Thoracic aorta (tissue), 2 donors: Measurements from ENCODE around the gene NOS1AP. TPM values are rescaled to one million over a fixed set of nuclear protein-coding genes. Genes with fewer than 3 reads are reported as not detected.

Experiments used
- ATAC-seq: fragments of 150-250 bp; one replicate; pipeline ENCODE4 v1.8.0; 2017; ENCODE audit warnings: low read depth; ENCODE audit not compliant: insufficient number of reproducible peaks, low FRiP score
- DNase-seq: peaks from one replicate; pipeline ENCODE4 v3.0.0-alpha.2; 2020; ENCODE audit warnings: low spot score
- H3K27ac ChIP-seq, 2 donors: fragments of 200-600 bp; sonication (generic); 1 replicate in 1 of 2; 2 replicates in 1 of 2; pipeline ENCODE4 v1.5.1; 2016; ENCODE audit warnings: mild to moderate bottlenecking in 2 of 2, moderate library complexity in 2 of 2
- H3K27me3 ChIP-seq: fragments of 200-600 bp; sonication (generic); replicated peaks from 2 replicates; pipeline ENCODE4 v1.6.0; 2016; ENCODE audit warnings: mild to moderate bottlenecking; ENCODE audit not compliant: insufficient read depth
- H3K36me3 ChIP-seq: fragments of 200-600 bp; sonication (generic); one replicate; pipeline ENCODE4 v1.5.1; 2016
- H3K4me1 ChIP-seq, 2 donors: fragments of 200-600 bp; sonication (generic); 1 replicate in 1 of 2; 2 replicates in 1 of 2; pipeline versions ENCODE4 v1.5.1 to v1.6.0; 2016; ENCODE audit warnings: low read depth in 2 of 2, mild to moderate bottlenecking in 1 of 2; ENCODE audit not compliant: control insufficient read depth in 1 of 2
- H3K4me3 ChIP-seq: fragments of 200-600 bp; sonication (generic); 2 replicates; pipeline ENCODE4 v1.5.1; 2016; ENCODE audit warnings: mild to moderate bottlenecking
- H3K9me3 ChIP-seq: fragments of 200-600 bp; sonication (generic); 2 replicates; pipeline ENCODE4 v1.5.1; 2016
- CTCF ChIP-seq: fragments of 200-600 bp; sonication (generic); IDR thresholded peaks from one replicate; pipeline ENCODE4 v1.5.1; 2019; ENCODE audit warnings: antibody characterized with exemption
- total RNA-seq, 2 donors: library from RNA; depleted of rRNA; stranded (reverse); fragments of >200 nt; gene quantifications; one replicate each; pipeline versions ENCODE4 v1.1.0 to v1.2.3, GENCODE V29; 2016

The NOS1AP gene
- total RNA-seq, 2 donors from 2014 or later: 6.3 to 12.2 TPM

- Histone ChIP-seq H3K4me1 (peaks cover 9 to 31% of the 10 kb centered on the region in 2 donors), H3K4me3 (no peak overlapping the region), H3K27me3 (no peaks in the 10 kb centered on the region), H3K9me3 (no peaks in the 10 kb centered on the region), H3K36me3 (no peaks in the 10 kb centered on the region), H3K27ac (no peak overlapping the region)
- ATAC-seq: no peak
- no peak for DNase-seq
- no peak for TF ChIP-seq CTCF
Measured at GRCh38 chr1:162093095-162093494, 23.6 kb downstream of the NOS1AP start.

- no peak for DNase-seq
- Histone ChIP-seq H3K9me3 (no peaks in the 10 kb centered on the region), H3K4me1 (peaks cover 9 to 30% of the 10 kb centered on the region in 2 donors), H3K27me3 (no peaks in the 10 kb centered on the region), H3K36me3 (no peaks in the 10 kb centered on the region), H3K27ac (no peak overlapping the region), H3K4me3 (no peak overlapping the region)
- no peak for TF ChIP-seq CTCF
- no peak for ATAC-seq
Measured at GRCh38 chr1:162094271-162094670, 24.8 kb downstream of the NOS1AP start.

GRCh38 chr1:162094723-162095122, 25.2 kb downstream of the NOS1AP start:
- Histone ChIP-seq H3K4me1 (peaks cover 9 to 27% of the 10 kb centered on the region in 2 donors), H3K9me3 (no peaks in the 10 kb centered on the region), H3K36me3 (no peaks in the 10 kb centered on the region), H3K4me3 (no peak overlapping the region), H3K27me3 (no peaks in the 10 kb centered on the region), H3K27ac (no peak overlapping the region)
- ATAC-seq (no peak), DNase-seq (no peak)
- no peak for TF ChIP-seq CTCF

- ATAC-seq (no peak), DNase-seq (no peak)
- Histone ChIP-seq H3K4me1 (peaks cover 0 to 16% of the 10 kb centered on the region in 2 donors), H3K27me3 (no peaks in the 10 kb centered on the region), H3K9me3 (no peaks in the 10 kb centered on the region), H3K36me3 (no peaks in the 10 kb centered on the region), H3K27ac (no peak overlapping the region), H3K4me3 (no peak overlapping the region)
- no peak for TF ChIP-seq CTCF
Measured at GRCh38 chr1:162107911-162108310, 38.4 kb downstream of the NOS1AP start.

- no peak for TF ChIP-seq CTCF
- no peak for ATAC-seq
- Histone ChIP-seq H3K27ac (no peak overlapping the region), H3K4me1 (peaks cover 0 to 16% of the 10 kb centered on the region in 2 donors), H3K4me3 (no peak overlapping the region), H3K36me3 (no peaks in the 10 kb centered on the region), H3K9me3 (no peaks in the 10 kb centered on the region), H3K27me3 (no peaks in the 10 kb centered on the region)
- DNase-seq: no peak
Measured at GRCh38 chr1:162108426-162108825, 38.9 kb downstream of the NOS1AP start.
